Activated T-cell treated with anti-CD3 and anti-CD28 coated beads for 24 hours (primary cell): ENCODE data around the gene CCDC112.

Experiments
- DNase-seq: peaks from one replicate; pipeline ENCODE4 v3.0.0-alpha.2; 2020; ENCODE audit warnings: low read depth

The CCDC112 gene

GRCh38 chr5:115317320-115317719 lies 20.9 kb upstream of the CCDC112 start:
- DNase-seq: no peak

DNA sequence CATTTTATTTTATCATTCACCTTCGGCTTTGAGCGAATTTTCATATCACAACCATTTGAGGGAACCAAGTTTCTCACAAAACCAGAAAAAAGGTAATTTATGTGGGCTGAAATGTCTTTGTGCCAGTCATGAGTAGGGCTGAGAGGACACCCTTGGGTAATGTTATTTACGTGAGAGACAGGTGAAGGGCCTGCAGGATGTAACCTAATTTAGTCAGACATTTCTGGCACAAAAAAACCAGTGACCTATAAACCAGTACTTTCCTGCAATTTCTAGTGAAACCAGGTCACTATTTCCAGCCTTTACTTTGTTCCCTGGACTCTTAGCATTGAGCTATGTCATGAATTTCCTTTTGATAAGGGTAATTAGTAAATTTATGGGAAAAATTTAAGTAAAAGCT lies 17.2 kb upstream of the CCDC112 start:
- no peak for DNase-seq

- no peak for DNase-seq
Measured at GRCh38 chr5:115313052-115313451, 16.6 kb upstream of the CCDC112 start.

- no peak for DNase-seq
Measured at GRCh38 chr5:115309751-115310370, 13.4 kb upstream of the CCDC112 start.

DNA sequence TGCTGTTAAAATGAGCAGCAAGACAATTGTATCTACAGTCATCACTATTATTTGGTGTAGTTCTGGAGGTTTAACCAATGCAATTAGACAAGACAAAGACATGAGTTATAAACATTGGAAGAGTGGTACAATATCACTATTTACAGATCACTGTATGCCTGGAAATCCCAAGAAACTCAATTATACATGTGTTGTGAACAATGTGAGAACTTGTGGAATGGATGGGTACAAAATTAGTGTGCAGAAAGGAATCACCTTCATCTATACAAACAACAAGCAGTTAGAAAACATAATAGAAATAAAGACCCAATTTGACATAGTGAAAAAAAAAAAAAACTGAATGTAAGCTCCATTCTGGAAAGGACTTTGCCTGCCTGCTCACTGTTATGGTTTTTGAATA lies 12.4 kb upstream of the CCDC112 start:
- DNase-seq: no peak

DNA sequence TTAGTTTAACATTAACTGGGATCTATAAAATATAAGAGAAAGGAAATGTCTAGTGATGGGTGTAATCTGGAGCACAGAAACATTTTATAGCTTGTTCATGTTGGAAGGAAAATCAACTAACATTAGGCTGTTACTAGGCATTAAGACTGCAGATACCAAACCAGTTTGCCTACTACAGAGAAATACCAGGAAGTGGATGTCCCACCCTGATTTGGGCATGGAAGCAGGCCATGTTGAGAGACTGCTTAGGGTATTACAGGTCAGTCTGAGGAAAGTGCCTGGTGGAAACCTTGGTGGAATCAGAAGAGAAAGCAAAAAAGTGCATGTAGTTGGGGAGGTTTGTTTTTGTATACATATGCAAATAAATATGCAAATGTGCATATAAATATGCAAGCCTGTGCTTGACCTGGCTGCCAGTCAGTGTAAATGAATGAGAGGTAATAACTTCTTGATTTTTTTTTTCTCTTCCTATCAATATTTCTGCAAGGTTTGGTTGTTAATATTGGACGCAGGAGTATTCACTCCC lies 9.6 kb upstream of the CCDC112 start:
- no peak for DNase-seq

DNA sequence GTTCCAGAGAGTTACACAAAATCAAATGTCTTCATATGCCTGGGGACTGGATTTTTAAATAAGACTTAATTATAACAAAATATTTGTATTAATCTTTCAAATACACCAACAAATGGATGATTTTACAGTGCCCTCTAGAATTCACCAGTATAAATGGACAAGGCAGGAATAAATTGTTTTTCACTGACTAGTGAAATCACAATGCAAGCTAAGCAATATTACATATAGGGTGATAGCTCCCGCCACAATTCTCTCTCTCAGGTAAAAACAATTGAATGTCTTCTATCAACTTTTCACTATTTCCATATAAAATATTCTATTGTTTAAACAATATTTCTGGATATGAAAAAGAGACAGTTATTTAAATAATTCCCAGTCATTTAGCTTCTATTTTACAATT lies 8.0 kb upstream of the CCDC112 start:
- no peak for DNase-seq

DNA sequence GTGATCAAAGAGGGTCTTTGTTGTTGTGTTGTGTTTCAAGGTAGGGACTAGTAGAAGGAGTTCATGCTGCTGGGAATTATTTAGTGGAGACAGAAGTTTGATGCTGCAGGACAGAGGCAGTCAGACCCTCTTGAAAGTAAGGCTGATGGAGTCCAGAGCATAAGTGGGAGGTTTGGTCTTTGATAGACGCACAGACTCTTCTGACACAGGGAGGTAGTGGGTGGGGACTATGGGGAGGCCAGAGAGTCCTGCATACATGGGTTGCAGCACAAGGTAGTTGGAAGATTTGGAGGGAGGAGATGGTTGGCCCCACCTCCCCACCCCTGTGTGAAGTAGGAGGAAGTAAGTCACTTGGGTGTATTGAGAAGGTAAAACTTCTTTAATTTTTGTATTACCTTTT lies 2.4 kb upstream of the CCDC112 start:
- no peak for DNase-seq

DNA sequence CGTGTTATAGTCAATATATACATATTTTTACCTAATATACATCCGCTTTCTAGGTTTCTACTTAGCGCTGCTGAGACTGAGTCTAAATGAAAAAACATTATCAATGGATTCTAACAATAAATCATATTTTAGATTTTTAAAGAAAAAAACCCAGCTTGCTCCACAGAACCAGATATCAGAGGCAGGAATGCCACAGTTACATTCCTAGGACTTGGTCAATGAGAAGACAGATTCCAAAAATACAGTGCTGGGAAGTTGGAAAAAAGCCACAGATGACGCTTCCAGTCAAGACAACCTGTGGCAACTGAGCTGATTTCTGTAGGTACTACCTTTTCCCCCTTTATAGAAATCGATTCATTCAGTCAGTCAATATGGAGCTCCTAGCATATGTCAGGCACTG lies 577 bp upstream of the CCDC112 start:
- no peak for DNase-seq

DNA sequence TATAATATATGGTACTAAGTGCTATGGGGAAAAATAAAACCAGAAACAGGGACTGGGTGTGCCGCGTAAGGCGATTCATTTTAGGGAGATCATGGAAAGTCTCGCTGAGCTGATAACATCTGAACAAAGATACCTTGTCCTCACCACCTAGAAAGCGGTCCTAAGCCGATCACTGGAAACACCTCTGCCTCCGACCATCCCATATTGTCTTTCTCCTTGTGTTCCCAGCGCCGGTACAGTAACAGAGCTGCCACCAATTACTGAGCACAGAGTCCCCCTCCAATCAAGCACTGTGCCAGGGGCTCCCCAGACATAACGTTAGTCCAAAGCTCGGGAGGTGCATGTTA lies 704 bp downstream of the CCDC112 start:
- no peak for DNase-seq

- DNase-seq: no peak
Measured at GRCh38 chr5:115291397-115291796, 5.1 kb downstream of the CCDC112 start.

GRCh38 chr5:115289104-115289503 lies 7.3 kb downstream of the CCDC112 start:
- no peak for DNase-seq

DNA sequence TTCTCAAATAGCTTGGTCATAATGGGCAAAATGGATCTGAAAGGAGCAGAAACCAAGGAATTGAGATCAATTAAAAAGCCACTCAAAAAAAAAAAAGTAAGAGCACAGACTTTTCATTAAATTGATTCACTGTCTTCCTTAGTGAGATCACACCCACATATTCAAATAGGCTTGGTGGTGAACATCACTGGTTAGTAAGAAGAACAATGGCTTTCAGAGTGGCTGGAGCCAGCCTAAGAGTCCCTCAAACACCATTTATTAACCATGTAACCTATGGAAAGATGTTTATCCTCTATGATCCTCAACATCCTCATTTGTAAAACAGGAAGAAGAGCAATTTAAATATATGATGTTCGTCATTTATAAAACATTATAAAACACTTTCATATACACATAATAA lies 12.4 kb downstream of the CCDC112 start:
- DNase-seq: no peak

DNA sequence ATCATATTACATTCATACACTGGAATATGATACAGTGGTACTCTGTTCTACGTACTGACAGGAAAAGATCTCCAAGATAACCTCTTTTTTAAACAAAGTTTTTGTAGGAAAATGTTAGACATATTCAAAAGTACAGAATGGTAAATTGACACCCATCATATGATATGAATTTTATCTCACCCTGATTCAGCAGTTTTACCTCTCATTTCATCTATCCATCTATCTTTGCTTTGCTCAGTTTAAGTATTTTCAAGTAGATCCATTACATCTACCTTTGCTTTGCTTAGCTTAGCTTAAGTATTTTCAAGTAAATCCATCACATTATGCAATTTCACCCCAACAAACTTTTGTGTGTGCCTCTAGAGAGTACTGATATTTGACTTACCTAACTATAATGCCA lies 14.3 kb downstream of the CCDC112 start:
- DNase-seq: no peak

DNA sequence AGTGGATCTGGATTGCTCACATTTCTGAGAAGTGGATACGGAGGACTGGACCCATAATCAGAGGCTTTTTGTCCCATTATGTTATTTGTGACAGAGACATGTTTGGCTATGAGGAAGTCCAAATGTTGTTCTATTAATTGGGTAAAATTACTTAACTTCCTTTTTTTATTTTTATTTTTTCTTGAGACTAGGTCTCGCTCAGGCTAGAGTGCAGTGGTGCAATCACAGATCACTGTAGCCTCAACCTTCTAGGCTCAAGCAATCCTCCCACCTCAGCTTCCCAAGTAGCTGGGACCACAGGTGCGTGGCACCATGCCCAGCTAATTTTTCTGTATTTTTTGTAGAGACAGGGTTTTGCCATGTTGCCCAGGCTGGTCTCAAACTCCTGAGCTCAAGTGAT lies 21.9 kb downstream of the CCDC112 start:
- DNase-seq: no peak

- DNase-seq: no peak
Measured at GRCh38 chr5:115272297-115272958, 24.0 kb downstream of the CCDC112 start.

DNA sequence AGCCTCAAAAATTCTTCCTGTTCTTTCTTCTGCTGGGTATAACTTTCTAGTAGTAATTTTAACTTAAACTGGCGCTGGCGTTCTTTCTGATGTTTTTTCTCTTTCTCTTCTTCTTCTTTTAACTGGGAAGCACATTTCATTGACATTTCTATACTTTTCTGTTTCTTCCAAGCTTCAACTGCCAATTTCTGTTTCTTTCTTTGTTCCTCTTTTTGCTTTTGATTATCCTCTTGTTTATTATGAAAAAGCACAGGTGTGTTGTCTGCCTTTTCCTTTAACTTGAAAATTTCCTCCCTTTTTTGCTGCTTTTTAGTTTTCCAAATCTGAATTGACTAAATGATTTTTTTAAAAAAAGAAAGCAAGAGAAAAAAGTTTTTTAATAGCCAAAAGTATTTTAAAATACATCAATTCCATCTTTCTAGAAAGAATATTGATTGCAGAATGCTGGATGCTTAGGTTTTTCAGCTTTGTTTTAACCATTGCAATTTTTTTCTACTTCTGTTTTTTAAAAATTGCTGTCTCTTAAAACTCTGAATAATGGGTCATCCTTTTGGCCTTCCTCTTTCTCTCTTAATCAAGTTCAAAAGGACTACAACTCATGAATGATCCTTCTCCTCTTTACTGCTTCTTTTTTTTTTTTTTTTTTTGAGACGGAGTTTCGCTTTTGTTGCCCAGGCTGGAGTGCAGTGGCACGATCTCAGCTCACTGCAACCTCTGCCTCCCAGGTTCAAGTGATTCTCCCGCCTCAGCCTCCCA lies 25.0 kb downstream of the CCDC112 start:
- no peak for DNase-seq

GRCh38 chr5:115267617-115268016 lies 28.8 kb downstream of the CCDC112 start:
- no peak for DNase-seq

DNA sequence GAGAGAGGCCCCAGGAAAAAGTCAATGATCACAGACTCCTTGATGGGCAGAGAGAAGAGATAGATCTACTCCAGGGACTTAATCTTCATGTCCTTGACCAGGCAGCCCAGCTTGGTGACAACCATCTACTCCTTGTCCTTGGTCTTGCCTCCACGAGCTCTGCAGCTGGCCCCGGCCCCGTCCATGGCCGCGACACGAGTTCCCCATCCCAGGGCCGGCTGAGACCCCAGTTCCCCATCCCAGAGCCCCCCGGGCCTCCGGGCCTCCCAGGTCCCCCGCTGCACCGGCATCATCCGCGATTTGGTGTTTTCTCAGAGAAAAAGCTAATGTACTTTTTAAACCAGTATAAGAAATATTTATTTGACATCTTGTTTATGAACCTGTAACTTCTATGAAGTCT lies 31.2 kb downstream of the CCDC112 start:
- DNase-seq: no peak

DNA sequence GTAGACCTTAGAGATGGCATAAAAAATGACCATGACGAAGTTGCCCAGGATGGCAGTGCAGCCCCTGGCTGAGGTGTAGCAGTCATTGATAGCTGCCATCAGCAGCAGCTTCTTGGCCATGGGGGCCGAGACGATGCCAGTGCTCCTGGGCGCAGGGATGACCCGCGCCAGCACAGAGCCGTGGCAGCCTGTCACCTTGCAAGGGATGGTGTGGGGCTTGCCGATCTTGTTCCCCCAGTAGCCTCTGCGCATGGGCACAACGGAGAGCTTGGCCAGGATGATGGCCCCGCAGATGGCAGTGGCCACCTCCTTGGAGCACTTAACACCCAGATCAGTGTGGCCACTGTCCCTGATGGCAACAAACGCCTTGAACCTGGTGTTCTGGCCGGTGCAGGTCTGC lies 31.7 kb downstream of the CCDC112 start:
- DNase-seq: no peak

- no peak for DNase-seq
Measured at GRCh38 chr5:115263078-115263380, 33.4 kb downstream of the CCDC112 start.

DNA sequence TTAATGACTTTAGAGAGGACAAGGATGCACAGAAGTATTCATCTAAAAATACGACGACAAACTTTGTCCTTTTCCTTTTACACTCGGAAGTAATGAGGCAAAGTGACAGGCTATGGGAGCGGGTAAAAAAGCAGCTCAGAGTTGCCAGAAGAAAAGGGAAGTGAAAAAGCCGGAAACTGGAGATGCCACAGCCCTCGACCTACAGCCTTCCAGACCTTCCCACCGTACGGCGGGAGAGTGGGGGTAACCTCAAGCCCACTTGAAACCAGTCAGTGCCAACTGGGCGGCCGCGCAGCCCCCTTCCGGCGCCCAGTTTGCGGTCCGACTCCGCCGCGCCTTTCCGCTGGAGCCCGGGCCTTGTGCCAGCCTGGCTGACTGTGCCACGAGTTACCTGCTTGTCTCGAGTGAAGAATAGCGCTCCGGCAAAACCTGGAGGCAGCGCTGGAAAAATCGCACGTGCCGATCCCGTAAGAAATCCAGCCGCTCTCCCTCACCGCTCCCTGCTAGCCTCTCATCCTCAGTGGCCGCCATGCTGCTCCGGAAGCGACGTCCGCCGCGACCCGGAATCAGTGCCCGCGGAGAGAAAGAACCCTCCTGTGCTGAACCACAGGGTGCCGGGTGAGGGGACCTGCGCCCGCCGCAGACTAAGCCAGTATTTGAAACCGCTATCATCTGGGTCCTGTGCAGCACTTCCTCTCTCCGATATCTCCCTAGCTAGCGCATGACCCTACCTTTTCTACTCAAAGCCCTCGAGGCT lies 34.0 kb downstream of the CCDC112 start, which contains the start of gene PGGT1B:
Gene PGGT1B, minus strand, starts transcription at position 557 of the 757 bp plus-strand sequence. Its CDS starts 26 bp downstream, at position 531.
- DNase-seq: peak; percentile 63

DNA sequence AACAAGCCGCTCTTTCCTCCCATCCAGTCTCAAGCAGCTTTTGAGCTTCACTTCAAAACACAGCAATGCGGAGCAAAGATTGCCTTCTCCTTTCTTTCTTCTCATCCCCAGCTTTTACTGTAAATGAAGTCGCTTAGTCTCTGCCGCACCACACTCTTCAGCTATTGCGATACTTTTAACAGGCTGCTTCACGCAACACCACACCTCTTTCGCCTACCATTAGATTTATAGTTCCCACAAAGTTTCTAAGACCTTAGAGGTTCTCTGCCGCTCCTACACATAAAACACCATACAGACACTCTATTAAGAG lies 34.5 kb downstream of the CCDC112 start:
- no peak for DNase-seq
